Suppressor macrophage treated with lipopolysaccharide for 1 hour (primary cell): ENCODE results near the gene PTPRN2.
"Not testable (repeated sequence)": the region's sequence is repeated elsewhere in the genome, so short reads cannot be mapped to it uniquely, and the experiment has no call there.

ENCODE experiments used
- DNase-seq, 3 donors: peaks; one replicate each; pipeline ENCODE4 v3.0.0-alpha.2; 2020 to 2022

PTPRN2 gene

DNA sequence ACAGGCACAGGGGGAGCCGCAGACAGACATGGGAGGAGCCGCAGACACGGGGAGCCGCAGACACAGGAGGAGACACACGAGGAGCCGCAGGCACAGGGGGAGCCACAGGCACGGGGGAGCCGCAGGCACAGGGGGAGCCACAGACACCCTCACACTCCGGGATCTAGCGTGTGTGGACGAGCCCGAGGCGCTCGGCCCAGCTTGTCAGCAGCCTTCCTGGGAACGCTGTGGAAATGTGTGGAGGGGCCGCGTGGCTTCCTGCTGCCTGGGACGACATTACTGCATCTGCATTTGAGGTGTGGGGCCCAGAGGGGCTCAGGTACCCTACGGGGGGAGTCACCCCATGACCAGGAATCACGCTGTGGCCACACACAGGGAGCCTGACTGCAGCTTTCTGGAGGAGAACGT lies 313.2 kb downstream of the PTPRN2 start:
- no peak for DNase-seq

DNA sequence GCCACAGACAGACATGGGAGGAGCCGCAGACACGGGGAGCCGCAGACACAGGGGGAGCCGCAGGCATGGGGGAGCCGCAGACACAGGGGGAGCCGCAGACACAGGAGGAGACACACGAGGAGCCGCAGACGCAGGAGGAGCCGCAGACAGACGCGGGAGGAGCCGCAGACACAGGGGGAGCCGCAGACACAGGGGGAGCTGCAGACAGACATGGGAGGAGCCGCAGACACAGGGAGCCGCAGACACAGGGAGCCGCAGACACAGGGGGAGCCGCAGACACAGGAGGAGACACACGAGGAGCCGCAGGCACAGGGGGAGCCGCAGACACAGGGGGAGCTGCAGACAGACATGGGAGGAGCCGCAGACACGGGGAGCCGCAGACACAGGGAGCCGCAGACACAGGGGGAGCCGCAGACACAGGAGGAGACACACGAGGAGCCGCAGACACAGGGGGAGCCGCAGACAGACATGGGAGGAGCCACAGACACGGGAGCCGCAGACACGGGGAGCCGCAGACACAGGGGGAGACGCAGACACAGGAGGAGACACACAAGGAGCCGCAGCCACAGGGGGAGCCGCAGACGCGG lies 313.8 kb downstream of the PTPRN2 start:
- not testable (repeated sequence) for DNase-seq

DNA sequence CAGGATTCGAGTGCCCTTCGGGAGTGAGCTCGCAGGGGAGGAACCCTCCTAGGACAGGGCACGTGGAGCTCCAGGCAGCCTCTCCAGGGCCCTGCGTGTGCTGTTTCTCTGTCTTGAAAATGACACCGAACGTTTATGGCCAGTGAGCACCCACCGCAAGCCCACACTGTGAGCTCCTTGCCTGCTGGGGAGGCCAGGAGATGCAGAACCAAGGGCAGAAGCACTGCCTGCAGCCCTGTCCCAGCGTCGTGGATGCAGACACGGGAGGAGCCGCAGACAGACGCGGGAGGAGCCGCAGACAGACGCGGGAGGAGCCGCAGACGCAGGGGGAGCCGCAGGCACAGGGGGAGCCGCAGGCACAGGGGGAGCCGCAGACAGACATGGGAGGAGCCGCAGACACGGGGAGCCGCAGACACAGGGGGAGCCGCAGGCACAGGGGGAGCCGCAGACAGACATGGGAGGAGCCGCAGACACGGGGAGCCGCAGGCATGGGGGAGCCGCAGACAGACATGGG lies 314.4 kb downstream of the PTPRN2 start:
- no peak for DNase-seq

DNA sequence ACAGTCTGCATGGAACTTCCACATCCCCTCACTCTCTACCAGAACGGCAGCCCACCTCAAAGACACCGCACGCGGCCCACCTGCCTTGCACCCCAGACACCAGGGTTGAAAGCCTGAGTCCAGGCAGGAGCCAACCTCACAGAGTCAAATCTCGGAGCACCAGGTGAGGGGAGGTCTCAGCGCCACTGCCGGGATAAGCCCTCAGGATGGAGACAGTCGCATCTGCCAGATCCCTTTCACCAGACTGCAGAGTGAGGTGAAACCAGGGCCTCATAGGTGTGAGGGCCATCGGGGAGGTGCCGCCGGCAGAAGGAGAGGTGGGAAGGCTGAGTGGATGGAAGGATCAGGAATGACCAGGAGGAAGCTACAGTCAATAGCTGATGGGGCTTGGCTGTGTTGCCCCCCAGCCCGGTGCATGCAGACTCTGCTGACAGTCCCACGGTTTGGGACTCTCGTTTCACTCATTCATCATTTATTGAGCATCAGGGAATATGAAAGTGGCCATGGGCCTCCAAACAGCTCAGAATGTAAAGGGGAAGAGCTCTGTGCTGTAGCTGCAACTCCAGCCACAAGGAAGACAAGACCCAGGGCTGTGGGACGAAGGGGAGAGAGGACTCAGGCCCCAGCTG lies 315.0 kb downstream of the PTPRN2 start:
- no peak for DNase-seq

DNA sequence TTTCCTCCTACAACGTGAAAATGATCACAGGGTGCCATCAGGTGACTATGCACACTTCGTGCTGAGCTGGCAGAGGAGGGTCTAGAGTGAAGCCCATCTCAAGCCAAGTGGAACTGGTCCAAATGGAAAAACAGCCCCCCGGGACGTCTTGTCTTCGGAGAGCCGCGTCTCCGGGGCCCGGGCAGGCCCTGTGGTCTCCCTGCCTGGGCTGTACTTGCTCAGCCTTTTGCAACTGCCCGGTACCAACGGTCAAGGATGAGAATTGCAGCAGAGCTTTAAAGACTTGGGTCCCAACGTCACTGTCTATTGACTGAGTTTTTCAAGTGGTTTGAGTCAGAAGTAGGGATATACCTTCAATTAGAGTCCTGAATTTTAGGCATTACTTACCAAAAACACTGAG lies 315.5 kb downstream of the PTPRN2 start:
- no peak for DNase-seq

DNA sequence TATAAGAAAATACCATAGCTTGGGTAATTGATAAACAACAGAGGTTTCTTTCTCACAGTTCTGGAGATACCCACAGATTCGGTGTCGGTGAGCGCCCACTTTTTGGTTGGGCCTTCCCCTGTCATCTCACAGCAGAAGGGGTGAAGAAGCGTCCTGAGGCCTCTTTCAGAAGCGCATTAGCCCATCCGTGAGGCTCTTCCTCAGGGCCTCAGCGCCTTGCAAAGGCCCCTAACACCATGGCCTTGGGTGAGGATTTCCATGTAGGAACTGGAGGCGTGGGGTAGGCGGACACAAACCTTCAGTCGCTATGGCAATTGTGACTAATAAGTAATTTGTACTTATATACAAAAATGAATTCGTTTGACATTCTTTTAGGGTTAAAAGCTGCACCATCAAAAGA lies 316.0 kb downstream of the PTPRN2 start:
- no peak for DNase-seq

DNA sequence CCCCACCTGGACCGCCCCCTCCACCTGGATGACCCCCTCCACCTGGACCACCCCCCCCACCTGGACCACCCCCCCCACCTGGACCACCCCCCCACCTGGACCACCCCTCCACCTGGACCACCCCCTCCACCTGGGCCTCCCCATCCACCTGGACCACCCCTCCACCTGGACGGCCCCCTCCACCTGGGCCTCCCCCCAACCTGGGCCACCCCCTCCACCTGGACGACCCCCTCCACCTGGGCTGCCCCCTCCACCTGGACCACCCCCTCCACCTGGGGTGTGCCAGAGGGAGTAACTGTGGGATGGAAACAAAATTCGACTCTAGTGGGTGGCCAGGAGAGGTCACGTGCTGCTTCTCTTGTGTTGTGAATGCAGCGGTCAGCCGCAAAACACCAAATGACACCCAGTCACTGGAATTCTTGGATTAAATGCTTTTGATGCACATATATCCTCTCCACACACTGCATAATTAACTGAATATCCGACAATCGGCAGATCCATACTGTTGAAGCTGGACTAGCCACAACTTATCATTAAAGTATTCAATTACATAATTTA lies 316.7 kb downstream of the PTPRN2 start:
- DNase-seq, result no peak

DNA sequence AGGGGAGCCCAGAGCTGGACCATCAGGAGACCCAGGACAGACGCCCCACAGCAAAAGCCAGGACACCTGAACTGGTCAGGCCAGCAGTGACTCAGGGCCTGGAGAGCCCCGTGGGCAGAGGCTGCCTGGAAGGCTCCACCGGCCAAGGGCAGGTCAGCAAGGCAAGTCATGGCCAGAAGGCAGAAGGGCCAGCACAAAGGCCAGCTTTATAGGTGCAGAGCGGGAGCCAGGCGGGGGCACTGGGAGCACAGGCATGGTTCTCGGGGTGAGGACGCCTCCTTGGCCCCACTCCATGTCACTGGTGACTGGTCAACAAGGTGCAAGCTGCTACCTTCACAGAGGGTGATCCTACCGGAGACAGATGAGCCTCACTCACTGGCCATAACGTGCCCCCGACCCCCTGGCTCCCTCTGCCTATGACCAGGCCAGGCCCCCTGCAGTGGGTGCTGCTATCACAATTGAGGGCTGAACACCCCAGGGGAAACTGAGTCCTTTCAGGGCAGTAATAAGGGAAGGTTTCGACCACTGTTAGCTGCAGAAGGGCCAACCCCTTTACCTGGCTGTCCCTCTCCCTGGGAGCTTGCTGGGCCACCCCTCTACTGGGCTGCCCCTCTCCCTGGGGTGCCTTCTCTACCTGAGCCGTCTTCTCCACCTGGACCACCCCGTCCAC lies 317.4 kb downstream of the PTPRN2 start:
- DNase-seq, result no peak

DNA sequence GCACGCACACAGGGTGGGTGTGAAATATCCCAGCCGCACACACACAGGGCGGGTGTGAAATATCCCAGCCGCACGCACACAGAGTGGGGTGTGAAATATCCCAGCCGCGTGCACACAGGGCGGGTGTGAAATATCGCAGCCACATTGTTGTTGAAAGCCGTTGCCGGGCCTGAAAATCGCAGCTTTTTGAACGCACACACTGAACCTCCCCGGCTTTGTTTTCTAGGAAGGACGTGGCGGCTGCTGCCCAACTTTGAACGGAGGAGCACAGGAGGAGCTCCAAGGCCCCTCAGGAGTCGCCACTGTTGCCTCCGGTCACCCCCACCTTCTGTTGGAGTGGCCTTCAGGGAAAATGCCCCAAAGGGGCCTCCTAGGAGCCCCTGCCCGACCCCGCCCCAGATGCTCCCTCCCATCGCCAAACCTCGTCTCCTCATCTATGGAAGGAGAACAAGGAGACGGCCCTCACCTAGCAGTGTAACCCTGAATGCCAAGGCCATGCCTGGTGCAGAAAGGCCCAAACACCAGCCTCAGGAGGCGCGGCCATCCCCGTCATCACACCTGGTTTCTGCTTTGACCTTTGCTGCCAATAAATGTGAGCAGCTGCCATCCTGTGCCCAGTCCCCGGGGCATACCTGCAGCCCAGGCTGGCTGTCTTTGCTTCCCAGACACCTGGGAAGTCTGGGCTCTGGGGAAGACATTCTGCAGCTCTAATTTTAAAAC lies 318.6 kb downstream of the PTPRN2 start:
- no peak for DNase-seq

DNA sequence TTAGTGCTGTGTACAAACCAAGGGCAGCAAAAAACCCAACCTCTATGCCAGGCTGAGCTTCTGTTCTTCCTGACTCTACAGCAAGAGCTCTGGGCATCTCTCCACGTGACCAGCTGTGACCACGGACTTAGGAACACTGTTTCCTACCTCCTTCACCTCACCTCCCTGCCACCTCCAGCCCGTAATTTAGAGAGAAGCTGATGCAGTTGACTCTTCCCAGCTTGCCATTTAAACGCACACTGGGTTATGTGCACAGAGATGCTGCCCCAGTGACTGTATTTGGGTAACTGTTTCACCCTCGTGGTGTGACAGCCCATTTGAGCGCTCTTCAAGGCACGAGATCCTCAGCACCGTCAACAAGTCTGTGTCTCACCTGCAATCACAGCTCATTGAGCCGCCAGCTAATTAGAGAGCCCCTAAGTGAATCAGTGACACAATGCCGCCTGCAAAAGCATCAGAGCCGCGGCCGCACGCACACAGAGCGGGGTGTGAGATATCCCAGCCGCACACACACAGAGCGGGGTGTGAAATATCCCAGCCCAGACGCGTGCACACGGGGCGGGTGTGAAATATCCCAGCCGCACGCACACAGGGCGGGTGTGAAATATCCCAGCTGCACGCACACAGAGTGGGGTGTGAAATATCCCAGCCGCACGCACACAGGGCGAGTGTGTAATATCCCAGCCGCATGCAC lies 319.7 kb downstream of the PTPRN2 start:
- DNase-seq, result no peak

DNA sequence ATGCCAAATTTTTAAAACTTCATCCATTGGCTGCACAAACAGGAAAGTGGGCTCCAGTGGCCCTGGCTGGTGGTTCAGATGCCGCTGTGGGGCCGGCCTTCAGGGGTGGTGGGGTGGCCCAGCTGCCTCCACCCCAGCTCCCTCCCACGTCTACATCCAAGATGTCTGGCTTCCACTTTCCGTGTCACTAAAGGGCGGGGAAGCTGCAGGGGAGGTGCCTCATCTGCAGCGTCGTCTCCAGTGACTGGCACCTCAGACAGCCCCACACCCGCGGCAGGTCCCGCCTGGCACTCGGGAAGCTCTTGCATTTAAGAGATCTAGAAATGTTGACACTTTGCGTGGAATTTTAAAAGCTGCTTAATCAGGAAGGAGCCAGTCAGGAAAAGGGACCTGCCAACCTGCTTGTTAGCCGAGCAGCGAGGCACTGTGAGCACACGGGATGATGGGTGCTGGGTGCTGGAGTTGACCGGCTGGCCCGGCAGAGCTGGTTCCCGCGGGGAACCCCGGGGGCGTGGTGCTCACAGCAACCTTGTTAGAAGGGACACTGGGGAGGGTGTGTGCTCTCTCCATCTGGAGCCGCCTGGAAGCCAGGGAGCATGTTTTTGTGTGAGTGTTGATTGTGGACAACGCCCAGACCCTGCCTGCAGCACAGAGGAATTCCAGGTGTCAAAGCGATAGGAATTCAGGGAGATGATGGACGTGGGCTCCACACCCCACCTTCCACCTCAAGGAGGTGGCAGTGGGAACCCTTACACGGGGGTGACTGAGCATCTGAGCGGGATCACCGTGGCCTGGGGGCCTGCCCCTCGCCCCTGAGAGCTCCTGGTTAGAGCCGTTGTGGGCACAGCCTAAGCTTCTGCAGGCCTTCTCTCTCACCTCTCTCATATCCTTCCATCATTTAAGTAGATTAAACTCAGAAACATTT lies 320.5 kb downstream of the PTPRN2 start:
- no peak for DNase-seq

DNA sequence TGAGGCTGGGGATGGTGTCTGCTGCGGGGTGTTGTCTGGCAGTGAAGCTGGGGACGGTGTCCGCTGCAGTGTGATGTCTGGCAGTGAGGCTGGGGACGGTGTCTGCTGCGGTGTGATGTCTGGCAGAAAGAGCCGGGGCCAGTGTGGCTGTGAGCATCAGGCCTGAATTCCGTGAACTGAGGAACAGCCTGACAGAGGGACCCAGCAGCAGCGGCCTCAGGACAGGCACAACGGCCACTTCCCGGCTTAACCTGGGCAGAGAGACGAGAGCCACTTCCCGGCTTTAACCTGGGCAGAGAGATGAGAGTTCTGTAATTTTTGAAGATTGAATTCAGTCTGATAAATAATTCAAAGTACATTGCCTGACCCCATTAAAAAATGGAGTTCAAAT lies 321.2 kb downstream of the PTPRN2 start:
- DNase-seq, result no peak

DNA sequence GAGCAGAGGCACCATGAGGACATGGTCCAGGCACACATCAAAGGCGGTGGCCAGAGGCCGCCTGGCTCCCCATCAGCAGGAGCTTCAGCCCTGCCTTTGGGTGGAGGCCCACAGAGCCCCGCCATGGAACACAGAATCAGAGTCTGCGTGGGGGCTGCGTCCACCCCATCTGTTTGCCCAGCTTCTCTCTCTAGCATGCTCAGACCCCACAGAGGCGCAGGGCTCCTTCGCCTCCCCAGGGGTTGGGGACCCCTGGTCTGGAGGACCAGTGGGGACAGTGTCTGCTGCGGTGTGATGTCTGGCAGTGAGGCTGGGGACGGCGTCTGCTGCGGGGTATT lies 321.9 kb downstream of the PTPRN2 start:
- no peak for DNase-seq

DNA sequence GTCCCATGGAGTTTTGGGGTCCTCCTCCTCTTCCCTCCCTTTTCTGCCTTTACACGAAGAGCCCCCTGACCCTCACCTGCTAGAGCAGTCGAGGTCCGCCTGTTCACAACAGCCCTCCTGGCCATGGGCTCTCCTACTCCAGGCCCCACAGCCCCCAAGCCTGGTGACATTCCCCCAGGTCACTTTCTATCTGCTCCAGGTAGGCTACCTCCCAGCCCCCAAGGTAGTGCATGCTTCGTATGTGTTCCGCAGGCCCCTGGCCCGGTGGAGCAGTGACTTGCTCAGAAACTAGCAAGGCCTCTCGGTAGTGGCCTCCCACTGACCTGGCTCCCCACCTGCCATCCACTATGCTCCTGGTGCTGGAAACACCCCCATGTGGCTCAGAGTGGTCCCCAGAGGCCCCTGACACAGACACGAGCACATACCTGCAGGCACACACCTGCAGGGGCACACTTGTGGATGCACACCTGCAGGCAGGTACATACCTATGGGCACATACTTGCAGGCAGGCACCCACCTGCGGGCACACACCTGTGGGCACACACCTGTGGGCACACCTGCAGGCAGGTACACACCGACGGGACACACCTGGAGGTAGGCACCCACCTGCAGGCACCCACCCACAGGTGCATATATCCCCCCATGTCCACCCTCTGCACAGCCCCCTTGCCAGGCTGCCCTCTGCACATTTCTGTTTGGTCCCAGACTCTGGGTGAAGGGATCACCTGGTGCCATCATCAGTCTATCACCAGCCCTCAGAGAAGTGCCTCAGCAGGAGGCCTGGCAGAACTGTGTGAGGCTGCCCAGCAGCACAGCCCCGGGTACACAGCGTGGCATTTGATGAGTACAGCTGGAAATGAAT lies 322.5 kb downstream of the PTPRN2 start:
- no peak for DNase-seq

DNA sequence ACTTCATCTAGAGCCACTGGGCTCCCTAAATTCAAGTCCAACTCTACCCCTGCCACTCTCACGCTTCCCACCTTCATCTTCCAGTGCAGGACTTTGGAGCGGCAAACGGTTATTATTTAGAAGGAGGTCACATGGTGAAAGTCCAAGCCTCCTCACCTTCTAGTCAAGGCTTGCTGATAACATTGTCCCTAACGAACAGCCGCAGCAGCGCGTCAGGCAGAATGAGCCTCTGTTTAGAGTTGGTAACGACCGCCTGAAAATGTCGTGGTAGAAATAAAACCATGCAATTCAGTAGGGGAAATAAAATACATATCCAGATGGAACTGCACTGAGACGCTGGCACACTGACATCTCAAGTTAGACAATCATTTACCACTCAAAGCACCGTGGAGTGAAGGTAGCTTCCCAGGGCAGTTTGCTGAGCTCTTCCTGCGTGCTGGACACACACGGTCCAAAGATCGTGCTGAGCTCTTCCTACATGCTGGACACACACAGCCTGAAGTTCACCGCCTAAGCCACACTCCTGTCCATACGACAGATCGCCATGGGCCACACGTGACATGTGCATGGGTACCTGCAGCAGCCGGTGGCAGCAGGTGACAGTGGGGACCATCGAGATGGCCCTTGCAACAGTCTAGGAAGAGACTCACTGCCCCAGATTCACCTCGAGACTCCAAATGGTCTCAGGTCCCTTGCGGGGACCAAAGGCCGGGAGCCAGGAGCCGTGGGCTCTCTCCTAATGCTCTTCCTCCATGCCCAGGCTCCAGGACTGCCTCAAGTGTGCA lies 323.5 kb downstream of the PTPRN2 start:
- no peak for DNase-seq

DNA sequence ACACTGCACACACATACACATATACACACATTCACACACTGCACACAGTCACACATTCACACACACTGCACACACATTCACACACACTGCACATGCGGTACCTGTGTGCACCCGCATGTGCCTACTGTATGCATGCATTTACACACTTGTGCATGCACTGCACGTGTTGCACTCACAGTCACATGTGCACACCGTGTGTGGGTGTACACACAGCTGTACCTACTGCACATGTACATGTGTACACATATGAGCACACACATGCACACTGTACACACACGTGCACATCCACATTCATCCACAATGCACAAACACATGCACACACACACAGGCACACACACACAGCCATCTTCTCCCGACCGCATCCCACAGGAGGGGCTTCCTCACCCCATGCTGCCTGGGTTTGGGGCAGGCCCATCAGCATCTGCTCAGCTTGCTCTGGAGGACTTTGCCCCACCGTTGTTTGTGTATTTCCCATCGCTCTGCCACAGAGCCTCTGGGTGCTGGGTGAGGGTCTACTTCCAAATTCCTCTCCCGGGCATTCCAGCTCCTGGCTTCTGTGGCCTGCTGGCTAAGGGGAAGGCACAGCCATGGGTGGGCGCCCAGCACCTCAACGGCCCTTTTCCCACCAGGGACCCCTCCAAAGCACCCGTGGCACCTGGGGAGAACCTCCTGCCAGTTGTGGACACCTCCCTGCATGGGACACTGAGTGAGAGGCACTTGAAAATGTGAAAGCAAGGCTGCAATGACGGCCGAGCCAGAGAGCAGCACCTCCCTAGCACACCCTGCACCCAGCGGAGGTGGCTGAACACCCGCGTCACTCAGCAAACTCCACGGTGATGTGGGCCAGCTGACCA lies 324.3 kb downstream of the PTPRN2 start:
- no peak for DNase-seq

DNA sequence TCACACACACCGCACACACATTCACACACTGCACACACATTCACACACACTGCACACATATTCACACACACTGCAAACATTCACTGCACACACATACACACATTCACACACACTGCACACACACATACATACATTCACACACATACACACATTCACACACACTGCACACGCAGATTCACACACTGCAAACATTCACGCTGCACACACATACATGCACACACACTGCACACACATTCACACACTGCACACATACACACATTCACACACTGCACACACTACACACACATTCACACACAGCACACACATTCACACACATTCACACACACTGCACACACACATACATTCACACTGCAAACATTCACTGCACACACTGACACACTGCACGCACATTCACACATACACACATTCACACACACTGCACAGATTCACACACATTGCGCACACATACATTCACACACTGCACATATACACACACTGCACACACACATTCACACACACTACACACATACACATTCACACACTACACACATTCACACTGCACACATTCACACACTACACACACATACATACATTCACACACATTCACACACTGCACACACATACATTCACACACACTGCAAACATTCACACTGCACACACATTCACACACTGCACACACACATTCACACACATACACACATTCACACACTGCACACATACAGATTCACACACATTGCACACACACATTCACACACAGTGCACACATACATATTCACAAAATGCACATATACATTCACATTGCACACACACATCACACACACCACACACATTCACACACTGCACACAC lies 325.1 kb downstream of the PTPRN2 start:
- DNase-seq, result no peak
